Stimulated activated CD4-positive, alpha-beta T cell treated with anti-CD3 and anti-CD28 coated beads, Interleukin-1b, Interleukin-23, amount 100 ng/mL, for 48 hours (primary cell): ENCODE data around the gene KIF22.
A peak's percentile ranks its signal among the peaks of the same experiment; 100 is the strongest.
"Not testable (repeated sequence)": the region's sequence is repeated elsewhere in the genome, so short reads cannot be mapped to it uniquely, and the experiment has no call there.

Experiments
- DNase-seq: peaks from one replicate; pipeline ENCODE4 v3.0.0-alpha.2; 2020

KIF22 gene

GRCh38 chr16:29815793-29816693, 25.5 kb downstream of the KIF22 start, which contains the start of gene PAGR1:
Gene PAGR1, plus strand, starts transcription at chr16:29816152. Its CDS starts 374 bp downstream, at chr16:29816526.
- peak; percentile 99 for DNase-seq

GRCh38 chr16:29816694-29817441, 26.3 kb downstream of the KIF22 start:
- peak; percentile 78 for DNase-seq

- no peak for DNase-seq
These were observed 27.5 kb downstream of the KIF22 start for GRCh38 chr16:29818082-29818481.

- no peak for DNase-seq
These were observed 29.0 kb downstream of the KIF22 start for GRCh38 chr16:29819506-29819905.

- DNase-seq = peak; percentile 60
These were observed 29.7 kb downstream of the KIF22 start, which contains the start of gene MVP for GRCh38 chr16:29820271-29820701. Gene MVP, plus strand, starts transcription at chr16:29820462. Its CDS starts 10,088 bp downstream, at chr16:29830550.

- peak; percentile 58 for DNase-seq
These were observed 30.4 kb downstream of the KIF22 start for GRCh38 chr16:29820730-29821642.

GRCh38 chr16:29821643-29822115, 31.1 kb downstream of the KIF22 start:
- DNase-seq = no peak

- no peak for DNase-seq
These were observed 34.1 kb downstream of the KIF22 start for GRCh38 chr16:29824589-29825144.

GRCh38 chr16:29825145-29826044, 34.8 kb downstream of the KIF22 start:
- peak; percentile 62 for DNase-seq

GRCh38 chr16:29826342-29826695, 35.8 kb downstream of the KIF22 start:
- no peak for DNase-seq

- no peak for DNase-seq
These were observed 40.2 kb downstream of the KIF22 start for GRCh38 chr16:29830774-29831173.

- no peak for DNase-seq
These were observed 40.9 kb downstream of the KIF22 start for GRCh38 chr16:29831490-29831889.

GRCh38 chr16:29833219-29833618, 42.7 kb downstream of the KIF22 start:
- not testable (repeated sequence) for DNase-seq

GRCh38 chr16:29834079-29834478, 43.5 kb downstream of the KIF22 start:
- no peak for DNase-seq

- DNase-seq = no peak
These were observed 45.4 kb downstream of the KIF22 start for GRCh38 chr16:29835926-29836325.

- no peak for DNase-seq
These were observed 46.1 kb downstream of the KIF22 start for GRCh38 chr16:29836623-29837022.

GRCh38 chr16:29837841-29838240, 47.3 kb downstream of the KIF22 start:
- DNase-seq = no peak

- DNase-seq = no peak
These were observed 49.3 kb downstream of the KIF22 start for GRCh38 chr16:29839822-29840221.

- DNase-seq = no peak
These were observed 49.7 kb downstream of the KIF22 start for GRCh38 chr16:29840240-29840639.

- no peak for DNase-seq
These were observed 51.1 kb downstream of the KIF22 start for GRCh38 chr16:29841631-29842030.

GRCh38 chr16:29842732-29843346, 52.3 kb downstream of the KIF22 start:
- no peak for DNase-seq
